RPMI7951 (cell line): Measurements from ENCODE around the gene LGALS7B. TPM values are rescaled to one million over a fixed set of nuclear protein-coding genes. Genes with fewer than 3 reads are reported as not detected.
A peak's percentile ranks its signal among the peaks of the same experiment; 100 is the strongest.
"Not testable (repeated sequence)": the region's sequence is repeated elsewhere in the genome, so short reads cannot be mapped to it uniquely, and the experiment has no call there.

Experiments
- DNase-seq: peaks from one replicate; pipeline ENCODE4 v3.0.0-alpha.2; 2012; ENCODE audit warnings: low read depth
- total RNA-seq: library from RNA; depleted of rRNA; stranded (reverse); fragments of >200 nt; shearing (Covaris generic); gene quantifications from 2 replicates; pipeline ENCODE4 v1.2.3, GENCODE V29; 2014

Gene LGALS7B
- total RNA-seq, 1 experiment from 2014 or later: not detected

- no peak for DNase-seq
These were observed 30.4 kb downstream of the LGALS7B start for GRCh38 chr19:38819231-38819920.

GRCh38 chr19:38821230-38821825 is 32.3 kb downstream of the LGALS7B start:
- not testable (repeated sequence) for DNase-seq

GRCh38 chr19:38825936-38826335 is 36.9 kb downstream of the LGALS7B start:
- DNase-seq: not testable (repeated sequence)

- no peak for DNase-seq
These were observed 38.0 kb downstream of the LGALS7B start for GRCh38 chr19:38826856-38827551.

GRCh38 chr19:38829203-38829602 is 40.2 kb downstream of the LGALS7B start:
- not testable (repeated sequence) for DNase-seq

GRCh38 chr19:38830039-38830733 is 41.2 kb downstream of the LGALS7B start:
- no peak for DNase-seq

GRCh38 chr19:38831142-38831605 is 42.2 kb downstream of the LGALS7B start:
- DNase-seq: peak; percentile 95

- DNase-seq: no peak
These were observed 44.1 kb downstream of the LGALS7B start for GRCh38 chr19:38833092-38833425.

- no peak for DNase-seq
These were observed 45.1 kb downstream of the LGALS7B start for GRCh38 chr19:38834104-38834490.

- DNase-seq: no peak
These were observed 45.6 kb downstream of the LGALS7B start for GRCh38 chr19:38834590-38834989.

- no peak for DNase-seq
These were observed 47.4 kb downstream of the LGALS7B start for GRCh38 chr19:38836159-38836982.

- DNase-seq: no peak
These were observed 48.1 kb downstream of the LGALS7B start for GRCh38 chr19:38836983-38837626.

- peak; percentile 86 for DNase-seq
These were observed 48.7 kb downstream of the LGALS7B start for GRCh38 chr19:38837656-38838121.

- DNase-seq: no peak
These were observed 49.4 kb downstream of the LGALS7B start for GRCh38 chr19:38838208-38838985.

- DNase-seq: no peak
These were observed 50.2 kb downstream of the LGALS7B start for GRCh38 chr19:38838986-38839761.

GRCh38 chr19:38839816-38840582 is 51.0 kb downstream of the LGALS7B start:
- no peak for DNase-seq

- no peak for DNase-seq
These were observed 51.6 kb downstream of the LGALS7B start for GRCh38 chr19:38840583-38840968.
